Skin of body (tissue), 2 donors: ENCODE measurements around the gene COBL. TPM values are rescaled to one million over a fixed set of nuclear protein-coding genes. Genes with fewer than 3 reads are reported as not detected.

Source experiments
- DNase-seq: peaks from one replicate; lab custom pipeline; 2025; lab: John Stamatoyannopoulos, UW
- total RNA-seq: library from RNA; depleted of rRNA; stranded (reverse); fragments of >200 nt; gene quantifications from one replicate; pipeline ENCODE4 v1.2.3, GENCODE V29; 2014

Gene COBL
- total RNA-seq, 1 donor from 2014 or later, result 11.9 TPM

GRCh38 chr7:51255536-51256208 lies 60.9 kb downstream of the COBL start:
- DNase-seq, result no peak

GRCh38 chr7:51255036-51255435 lies 61.6 kb downstream of the COBL start:
- DNase-seq, result no peak

- no peak for DNase-seq
Observed at GRCh38 chr7:51253157-51253556, 63.5 kb downstream of the COBL start.

- DNase-seq, result no peak
Observed at GRCh38 chr7:51251290-51251689, 65.3 kb downstream of the COBL start.

GRCh38 chr7:51250512-51250911 lies 66.1 kb downstream of the COBL start:
- DNase-seq, result no peak

GRCh38 chr7:51249991-51250390 lies 66.6 kb downstream of the COBL start:
- no peak for DNase-seq

- DNase-seq, result no peak
Observed at GRCh38 chr7:51249187-51249945, 67.2 kb downstream of the COBL start.

GRCh38 chr7:51246258-51247245 lies 70.1 kb downstream of the COBL start:
- no peak for DNase-seq

GRCh38 chr7:51244885-51245284 lies 71.7 kb downstream of the COBL start:
- no peak for DNase-seq

- no peak for DNase-seq
Observed at GRCh38 chr7:51244053-51244452, 72.6 kb downstream of the COBL start.

GRCh38 chr7:51243631-51244030 lies 73.0 kb downstream of the COBL start:
- no peak for DNase-seq

- DNase-seq, result no peak
Observed at GRCh38 chr7:51242881-51243518, 73.6 kb downstream of the COBL start.

GRCh38 chr7:51242007-51242691 lies 74.5 kb downstream of the COBL start:
- no peak for DNase-seq

- DNase-seq, result no peak
Observed at GRCh38 chr7:51240868-51241267, 75.7 kb downstream of the COBL start.

- DNase-seq, result no peak
Observed at GRCh38 chr7:51239691-51240090, 76.9 kb downstream of the COBL start.

- DNase-seq, result no peak
Observed at GRCh38 chr7:51238981-51239495, 77.6 kb downstream of the COBL start.

GRCh38 chr7:51237446-51238133 lies 79.0 kb downstream of the COBL start:
- no peak for DNase-seq

- no peak for DNase-seq
Observed at GRCh38 chr7:51236470-51237132, 80.0 kb downstream of the COBL start.

GRCh38 chr7:51235593-51236313 lies 80.9 kb downstream of the COBL start:
- no peak for DNase-seq
